Fibroblast of lung (primary cell): Measurements from ENCODE around the gene TRMU. TPM values are rescaled to one million over a fixed set of nuclear protein-coding genes. Genes with fewer than 3 reads are reported as not detected.

Experiments used
- DNase-seq, 2 donors: peaks; one replicate each; pipeline versions ENCODE4 v3.0.0 to v3.0.0-alpha.2; 2010; ENCODE audit warnings: low read depth in 2 of 2
- H2AFZ ChIP-seq: 2 replicates; pipeline ENCODE4 v1.5.1; 2012; ENCODE audit warnings: low read length, control low read depth, inconsistent platforms
- H3K27ac ChIP-seq: 2 replicates; pipeline ENCODE4 v1.5.1; 2011; ENCODE audit warnings: low read length, control low read depth; ENCODE audit not compliant: insufficient read depth
- H3K27me3 ChIP-seq: 2 replicates; pipeline ENCODE4 v1.5.1; 2011; ENCODE audit warnings: mild to moderate bottlenecking, low read length; ENCODE audit not compliant: control insufficient read depth, insufficient read depth
- H3K36me3 ChIP-seq: 2 replicates; pipeline ENCODE4 v1.5.1; 2011; ENCODE audit warnings: low read length; ENCODE audit not compliant: control insufficient read depth, insufficient read depth
- H3K4me1 ChIP-seq: 2 replicates; pipeline ENCODE4 v1.5.1; 2011; ENCODE audit warnings: low read length; ENCODE audit not compliant: control insufficient read depth, insufficient read depth; ENCODE audit errors: extremely low read depth
- H3K4me2 ChIP-seq: 2 replicates; pipeline ENCODE4 v1.5.1; 2011; ENCODE audit warnings: low read length, control low read depth; ENCODE audit not compliant: insufficient read depth; ENCODE audit errors: extremely low read depth
- H3K4me3 ChIP-seq, 4 experiments: fragments of 200-600 bp in 1 of 4; sonication (generic) in 1 of 4; replicated peaks in 1 of 4; 2 replicates each; pipeline ENCODE4 v1.5.1; 2011 to 2016; ENCODE audit warnings: low read length in 4 of 4, low read depth in 3 of 4, mild to moderate bottlenecking in 3 of 4, control low read depth in 2 of 4, inconsistent platforms in 1 of 4, mixed read lengths in 1 of 4; ENCODE audit not compliant: insufficient read depth in 1 of 4; ENCODE audit errors: control extremely low read depth in 1 of 4
- H3K79me2 ChIP-seq: 2 replicates; pipeline ENCODE4 v1.5.1; 2012; ENCODE audit warnings: mild to moderate bottlenecking, low read length, inconsistent platforms; ENCODE audit not compliant: control insufficient read depth, insufficient read depth
- H3K9ac ChIP-seq: 2 replicates; pipeline ENCODE4 v1.5.1; 2011; ENCODE audit warnings: mild to moderate bottlenecking, low read length, control low read depth; ENCODE audit not compliant: insufficient read depth
- H3K9me3 ChIP-seq: 2 replicates; pipeline ENCODE4 v1.5.1; 2012; ENCODE audit warnings: low read depth, low read length; ENCODE audit not compliant: control insufficient read depth, insufficient read depth
- H4K20me1 ChIP-seq: 2 replicates; pipeline ENCODE4 v1.5.1; 2011; ENCODE audit warnings: low read length; ENCODE audit not compliant: control insufficient read depth, insufficient read depth; ENCODE audit errors: extremely low read depth
- EZH2 ChIP-seq: IDR thresholded peaks from 2 replicates; pipeline ENCODE4 v1.5.1; 2012; ENCODE audit warnings: low read length, control low read depth, mild to moderate bottlenecking; ENCODE audit errors: missing control alignments
- polyA plus RNA-seq, 2 donors: library from polyadenylated mRNA; depleted of rRNA in 1 of 2; stranded (reverse) in 1 of 2; unstranded in 1 of 2; fragments of >200 nt; gene quantifications; 2 replicates each; pipeline ENCODE4 v1.2.1, GENCODE V29; 2011 to 2012; ENCODE audit warnings: missing spikeins in 1 of 2
- total RNA-seq: library from RNA; depleted of rRNA; stranded (reverse); fragments of >200 nt; gene quantifications from 2 replicates; pipeline ENCODE4 v1.2.1, GENCODE V29; 2014
- TF ChIP-seq, protein P1 (sequence below), 2 donors: IDR thresholded peaks in 1 of 2; conservative IDR thresholded peaks in 1 of 2; 1 replicate in 1 of 2; 2 replicates in 1 of 2; pipeline ENCODE4 v1.5.1; 2011 to 2012; ENCODE audit warnings: low read length in 2 of 2, control low read depth in 1 of 2, inconsistent platforms in 1 of 2, low read depth in 1 of 2, mild to moderate bottlenecking in 1 of 2

Gene TRMU
- total and polyA plus RNA-seq, 2 donors (not counting 1 experiment from before 2014, with no cell fraction given), result 18.4 to 22.1 TPM

DNA sequence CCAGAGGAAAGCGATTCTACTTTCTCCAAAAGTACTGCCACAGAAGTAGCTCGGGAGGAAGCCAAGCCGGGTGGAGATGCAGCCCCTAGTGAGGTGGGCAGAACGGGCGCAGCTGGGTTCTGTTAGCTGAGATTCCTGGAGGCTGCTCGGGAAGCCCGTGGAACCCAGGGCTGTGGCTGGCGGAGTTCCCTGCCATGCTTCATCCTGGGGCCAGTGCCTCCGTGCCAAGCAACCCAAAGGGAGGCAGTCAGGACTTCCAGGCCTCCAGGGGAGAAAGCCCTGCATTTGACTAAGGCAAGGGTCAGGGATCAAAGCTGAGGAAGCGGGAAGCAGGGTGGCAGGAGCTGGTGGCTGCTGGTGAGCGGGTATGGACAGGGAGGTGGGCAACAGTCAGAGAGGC lies 6.7 kb upstream of the TRMU start:
- Histone ChIP-seq H3K9ac (no peak overlapping the region), H3K27me3 (no peaks in the 10 kb centered on the region), H3K4me3 (no peak overlapping the region), H3K27ac (no peak overlapping the region), H3K4me1 (no peaks in the 10 kb centered on the region), H3K79me2 (no peaks in the 10 kb centered on the region), H4K20me1 (no peaks in the 10 kb centered on the region), H3K9me3 (no peaks in the 10 kb centered on the region), H3K4me2 (no peak overlapping the region), H2AFZ (no peak overlapping the region), H3K36me3 (peaks cover 15% of the 10 kb centered on the region)
- no peak for DNase-seq
- no peak for TF ChIP-seq EZH2
- TF ChIP-seq, protein P1, sequence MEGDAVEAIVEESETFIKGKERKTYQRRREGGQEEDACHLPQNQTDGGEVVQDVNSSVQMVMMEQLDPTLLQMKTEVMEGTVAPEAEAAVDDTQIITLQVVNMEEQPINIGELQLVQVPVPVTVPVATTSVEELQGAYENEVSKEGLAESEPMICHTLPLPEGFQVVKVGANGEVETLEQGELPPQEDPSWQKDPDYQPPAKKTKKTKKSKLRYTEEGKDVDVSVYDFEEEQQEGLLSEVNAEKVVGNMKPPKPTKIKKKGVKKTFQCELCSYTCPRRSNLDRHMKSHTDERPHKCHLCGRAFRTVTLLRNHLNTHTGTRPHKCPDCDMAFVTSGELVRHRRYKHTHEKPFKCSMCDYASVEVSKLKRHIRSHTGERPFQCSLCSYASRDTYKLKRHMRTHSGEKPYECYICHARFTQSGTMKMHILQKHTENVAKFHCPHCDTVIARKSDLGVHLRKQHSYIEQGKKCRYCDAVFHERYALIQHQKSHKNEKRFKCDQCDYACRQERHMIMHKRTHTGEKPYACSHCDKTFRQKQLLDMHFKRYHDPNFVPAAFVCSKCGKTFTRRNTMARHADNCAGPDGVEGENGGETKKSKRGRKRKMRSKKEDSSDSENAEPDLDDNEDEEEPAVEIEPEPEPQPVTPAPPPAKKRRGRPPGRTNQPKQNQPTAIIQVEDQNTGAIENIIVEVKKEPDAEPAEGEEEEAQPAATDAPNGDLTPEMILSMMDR (conservative IDR thresholded peaks at IDR 0.05 in 1 of 2, IDR thresholded peaks at IDR 0.05 in 1 of 2; ENCODE audit: low read depth in 1 of 2, low read length in 2 of 2), result no peak

DNA sequence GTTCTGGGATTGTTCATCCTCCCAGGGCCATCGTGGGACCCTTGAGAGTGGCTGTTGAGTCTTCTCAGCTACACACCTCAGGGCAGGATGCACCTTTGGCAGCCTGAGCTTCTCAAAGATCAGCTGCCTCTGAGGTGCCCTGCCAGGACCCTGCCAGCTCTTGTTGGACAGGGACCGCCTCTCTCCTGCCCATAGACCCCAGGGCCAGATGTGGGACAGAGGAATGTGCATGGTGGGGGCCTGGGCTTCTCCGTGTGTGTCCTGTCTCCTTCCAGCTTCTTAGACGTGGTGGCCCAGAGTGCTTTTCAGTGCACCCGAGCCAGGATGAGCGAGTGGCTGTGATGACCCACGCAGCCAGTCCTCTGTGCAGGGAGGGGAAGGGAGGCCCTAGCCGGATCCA lies 5.9 kb upstream of the TRMU start:
- no peak overlapping the region for H3K4me3 ChIP-seq
- H3K79me2 ChIP-seq, result no peaks in the 10 kb centered on the region
- DNase-seq, result no peak
- no peaks in the 10 kb centered on the region for H4K20me1 ChIP-seq
- no peak overlapping the region for H3K4me2 ChIP-seq
- no peak overlapping the region for H3K9ac ChIP-seq
- no peaks in the 10 kb centered on the region for H3K27me3 ChIP-seq
- H3K4me1 ChIP-seq, result no peaks in the 10 kb centered on the region
- no peak overlapping the region for H2AFZ ChIP-seq
- no peaks in the 10 kb centered on the region for H3K9me3 ChIP-seq
- peaks cover 11% of the 10 kb centered on the region for H3K36me3 ChIP-seq
- no peak for TF ChIP-seq EZH2
- TF ChIP-seq, protein P1 (conservative IDR thresholded peaks at IDR 0.05 in 1 of 2, IDR thresholded peaks at IDR 0.05 in 1 of 2; ENCODE audit: low read depth in 1 of 2, low read length in 2 of 2), result no peak
- no peak overlapping the region for H3K27ac ChIP-seq

DNA sequence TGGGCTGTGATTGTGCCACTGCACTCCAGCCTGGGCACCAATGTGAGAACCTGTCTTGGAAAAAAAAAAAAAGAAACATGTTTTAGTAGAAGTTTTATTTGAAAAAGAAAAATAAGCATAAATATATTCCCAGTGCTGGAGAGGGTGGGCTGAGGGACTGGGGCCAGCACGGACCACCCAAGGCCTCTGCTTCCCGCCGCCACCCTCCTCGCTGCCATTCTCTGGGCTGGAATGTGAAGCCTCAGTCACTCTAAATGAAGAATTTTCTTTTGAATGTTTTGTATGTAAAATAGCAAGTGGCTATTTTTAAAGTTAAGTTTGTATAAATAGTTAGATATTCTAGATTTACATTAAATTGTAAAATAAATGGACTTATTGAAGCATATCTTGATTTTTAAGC lies 5.1 kb upstream of the TRMU start:
- no peak for DNase-seq
- no peak overlapping the region for H2AFZ ChIP-seq
- TF ChIP-seq, protein P1 (conservative IDR thresholded peaks at IDR 0.05 in 1 of 2, IDR thresholded peaks at IDR 0.05 in 1 of 2; ENCODE audit: low read depth in 1 of 2, low read length in 2 of 2), result no peak
- no peak for TF ChIP-seq EZH2
- no peak overlapping the region for H3K4me3 ChIP-seq
- H3K4me2 ChIP-seq, result no peak overlapping the region
- no peaks in the 10 kb centered on the region for H3K4me1 ChIP-seq
- no peaks in the 10 kb centered on the region for H3K79me2 ChIP-seq
- no peak overlapping the region for H3K9ac ChIP-seq
- no peaks in the 10 kb centered on the region for H3K27me3 ChIP-seq
- H4K20me1 ChIP-seq, result no peaks in the 10 kb centered on the region
- H3K27ac ChIP-seq, result no peak overlapping the region
- H3K36me3 ChIP-seq, result peaks cover 11% of the 10 kb centered on the region
- H3K9me3 ChIP-seq, result no peaks in the 10 kb centered on the region
